Esophagus (tissue), 2 donors: ENCODE results near the gene NRDE2. TPM values are rescaled to one million over a fixed set of nuclear protein-coding genes. Genes with fewer than 3 reads are reported as not detected.

Experiments
- H3K27ac ChIP-seq, 2 donors: one replicate each; pipeline ENCODE4 v1.5.1; 2013; ENCODE audit warnings: low read depth in 2 of 2, mild to moderate bottlenecking in 2 of 2, inconsistent platforms in 1 of 2, low read length in 1 of 2, moderate library complexity in 1 of 2
- H3K27me3 ChIP-seq, 2 donors: one replicate each; pipeline ENCODE4 v1.6.1; 2013; ENCODE audit warnings: low read length in 2 of 2, control low read depth in 1 of 2, mild to moderate bottlenecking in 1 of 2; ENCODE audit not compliant: insufficient read depth in 2 of 2, control insufficient read depth in 1 of 2
- H3K36me3 ChIP-seq, 2 donors: one replicate each; pipeline ENCODE4 v1.6.1; 2013; ENCODE audit warnings: low read length in 1 of 2; ENCODE audit not compliant: control insufficient read depth in 2 of 2, insufficient read depth in 2 of 2
- H3K4me1 ChIP-seq, 2 donors: one replicate each; pipeline ENCODE4 v1.6.1; 2013; ENCODE audit warnings: low read length in 1 of 2; ENCODE audit not compliant: control insufficient read depth in 2 of 2, insufficient read depth in 2 of 2
- H3K4me3 ChIP-seq, 2 donors: one replicate each; pipeline ENCODE4 v1.5.1; 2013; ENCODE audit warnings: low read length in 2 of 2, mild to moderate bottlenecking in 2 of 2, low read depth in 1 of 2, moderate library complexity in 1 of 2
- H3K9me3 ChIP-seq, 2 donors: one replicate each; pipeline ENCODE4 v1.6.1; 2013; ENCODE audit warnings: mild to moderate bottlenecking in 2 of 2, low read depth in 1 of 2, low read length in 1 of 2, moderate library complexity in 1 of 2; ENCODE audit not compliant: control insufficient read depth in 2 of 2, insufficient read depth in 1 of 2
- WGBS, 2 donors: extraction: QIAGEN DNeasy Blood & Tissue Kit; methylation state at CpG; one replicate each; pipeline ENCODE4 v1.1.7; 2013; 5-methylcytosine and 5-hydroxymethylcytosine counted together
- polyA plus RNA-seq, 2 donors: library from polyadenylated mRNA; stranded (reverse); fragments of 200-250 nt; gene quantifications; one replicate each; pipeline ENCODE4 v1.2.3, GENCODE V29; 2013
- donor health status: healthy with polysubstance abuse.
- donor health status: Bipolar disorder and iron deficiency.

The NRDE2 gene
- polyA plus RNA-seq, 2 donors, result 5.4 to 7.4 TPM

- Histone ChIP-seq H3K27me3 (no peaks in the 10 kb centered on the region), H3K4me3 (no peak overlapping the region), H3K9me3 (no peaks in the 10 kb centered on the region), H3K4me1 (no peaks in the 10 kb centered on the region), H3K36me3 (peaks cover 4 to 50% of the 10 kb centered on the region in 2 donors), H3K27ac (no peak overlapping the region)
- 81 to 85% methylated on average over 18 of the region's 18 CpGs for WGBS, 2 donors
Measured at GRCh38 chr14:90276646-90277367, 54.9 kb downstream of the NRDE2 start.

- no peaks in the 10 kb centered on the region for H3K4me1 ChIP-seq
- WGBS, 2 donors, result 82 to 84% methylated on average over 8 of the region's 8 CpGs
- H3K9me3 ChIP-seq, result no peaks in the 10 kb centered on the region
- peaks cover 5 to 47% of the 10 kb centered on the region in 2 donors for H3K36me3 ChIP-seq
- no peaks in the 10 kb centered on the region for H3K27me3 ChIP-seq
- H3K4me3 ChIP-seq, result no peak overlapping the region
- no peak overlapping the region for H3K27ac ChIP-seq
Measured at GRCh38 chr14:90275820-90276219, 55.9 kb downstream of the NRDE2 start.

GRCh38 chr14:90275458-90275814 lies 56.3 kb downstream of the NRDE2 start:
- Histone ChIP-seq H3K36me3 (peaks cover 7 to 47% of the 10 kb centered on the region in 2 donors), H3K4me1 (no peaks in the 10 kb centered on the region), H3K27me3 (no peaks in the 10 kb centered on the region), H3K27ac (peak overlapping the region in 1 of 2 donors; percentile 52), H3K9me3 (no peaks in the 10 kb centered on the region), H3K4me3 (no peak overlapping the region)
- WGBS, 2 donors, result 77 to 80% methylated on average over 9 of the region's 9 CpGs

GRCh38 chr14:90274808-90275457 lies 56.8 kb downstream of the NRDE2 start:
- Histone ChIP-seq H3K36me3 (peaks cover 6 to 49% of the 10 kb centered on the region in 2 donors), H3K27me3 (no peaks in the 10 kb centered on the region), H3K9me3 (no peaks in the 10 kb centered on the region), H3K4me3 (no peak overlapping the region), H3K4me1 (no peaks in the 10 kb centered on the region), H3K27ac (no peak overlapping the region)
- WGBS, 2 donors, result 47 to 50% methylated on average over 8 of the region's 8 CpGs

- H3K27ac ChIP-seq, result no peak overlapping the region
- H3K4me1 ChIP-seq, result no peaks in the 10 kb centered on the region
- no peaks in the 10 kb centered on the region for H3K9me3 ChIP-seq
- WGBS, 2 donors, result 67 to 69% methylated on average over 9 of the region's 9 CpGs
- no peaks in the 10 kb centered on the region for H3K27me3 ChIP-seq
- peaks cover 6 to 48% of the 10 kb centered on the region in 2 donors for H3K36me3 ChIP-seq
- H3K4me3 ChIP-seq, result no peak overlapping the region
Measured at GRCh38 chr14:90274019-90274418, 57.7 kb downstream of the NRDE2 start.

- Histone ChIP-seq H3K27me3 (no peaks in the 10 kb centered on the region), H3K4me3 (no peak overlapping the region), H3K4me1 (no peaks in the 10 kb centered on the region), H3K9me3 (no peaks in the 10 kb centered on the region), H3K36me3 (peaks cover 10 to 45% of the 10 kb centered on the region in 2 donors), H3K27ac (no peak overlapping the region)
- 65 to 66% methylated on average over 8 of the region's 8 CpGs for WGBS, 2 donors
Measured at GRCh38 chr14:90273532-90273931, 58.2 kb downstream of the NRDE2 start.

GRCh38 chr14:90272523-90272922 lies 59.2 kb downstream of the NRDE2 start:
- Histone ChIP-seq H3K27ac (no peak overlapping the region), H3K9me3 (no peaks in the 10 kb centered on the region), H3K27me3 (no peaks in the 10 kb centered on the region), H3K4me1 (no peaks in the 10 kb centered on the region), H3K36me3 (peaks cover 15 to 40% of the 10 kb centered on the region in 2 donors), H3K4me3 (no peak overlapping the region)
- 83% methylated on average over 9 of the region's 10 CpGs for WGBS, 2 donors

GRCh38 chr14:90268420-90268819 lies 63.3 kb downstream of the NRDE2 start:
- Histone ChIP-seq H3K9me3 (no peaks in the 10 kb centered on the region), H3K4me3 (no peak overlapping the region), H3K27me3 (no peaks in the 10 kb centered on the region), H3K36me3 (peaks cover 22 to 30% of the 10 kb centered on the region in 2 donors), H3K4me1 (no peaks in the 10 kb centered on the region), H3K27ac (no peak overlapping the region)
- WGBS, 2 donors, result 90 to 91% methylated on average over 4 of the region's 4 CpGs

GRCh38 chr14:90266441-90267154 lies 65.1 kb downstream of the NRDE2 start:
- Histone ChIP-seq H3K4me1 (no peaks in the 10 kb centered on the region), H3K27me3 (no peaks in the 10 kb centered on the region), H3K36me3 (peaks cover 22 to 24% of the 10 kb centered on the region in 2 donors), H3K4me3 (no peak overlapping the region), H3K9me3 (no peaks in the 10 kb centered on the region), H3K27ac (no peak overlapping the region)
- 95 to 97% methylated on average over 9 of the region's 9 CpGs for WGBS, 2 donors
